ENCODE results near the gene CIDEC. TPM values are rescaled to one million over a fixed set of nuclear protein-coding genes. Genes with fewer than 3 reads are reported as not detected.

The CIDEC gene
- total and polyA plus RNA-seq, 3 donors from 2014 or later, result 1.1 to 2.9 (median 1.6) TPM

GRCh38 chr3:9864200-9864927, 15.7 kb downstream of the CIDEC start:
- 54 to 61% methylated on average over 13 to 16 of the region's 16 CpGs for WGBS, 2 donors
- H3K4me3 ChIP-seq, result no peak overlapping the region
- no peaks in the 10 kb centered on the region for H3K9me3 ChIP-seq
- intact Hi-C loops (cut with DNase I; ENCODE audit: low total_unique reads), result no loop called here
- H3K27me3 ChIP-seq, result no peaks in the 10 kb centered on the region
- TF ChIP-seq, protein P1, sequence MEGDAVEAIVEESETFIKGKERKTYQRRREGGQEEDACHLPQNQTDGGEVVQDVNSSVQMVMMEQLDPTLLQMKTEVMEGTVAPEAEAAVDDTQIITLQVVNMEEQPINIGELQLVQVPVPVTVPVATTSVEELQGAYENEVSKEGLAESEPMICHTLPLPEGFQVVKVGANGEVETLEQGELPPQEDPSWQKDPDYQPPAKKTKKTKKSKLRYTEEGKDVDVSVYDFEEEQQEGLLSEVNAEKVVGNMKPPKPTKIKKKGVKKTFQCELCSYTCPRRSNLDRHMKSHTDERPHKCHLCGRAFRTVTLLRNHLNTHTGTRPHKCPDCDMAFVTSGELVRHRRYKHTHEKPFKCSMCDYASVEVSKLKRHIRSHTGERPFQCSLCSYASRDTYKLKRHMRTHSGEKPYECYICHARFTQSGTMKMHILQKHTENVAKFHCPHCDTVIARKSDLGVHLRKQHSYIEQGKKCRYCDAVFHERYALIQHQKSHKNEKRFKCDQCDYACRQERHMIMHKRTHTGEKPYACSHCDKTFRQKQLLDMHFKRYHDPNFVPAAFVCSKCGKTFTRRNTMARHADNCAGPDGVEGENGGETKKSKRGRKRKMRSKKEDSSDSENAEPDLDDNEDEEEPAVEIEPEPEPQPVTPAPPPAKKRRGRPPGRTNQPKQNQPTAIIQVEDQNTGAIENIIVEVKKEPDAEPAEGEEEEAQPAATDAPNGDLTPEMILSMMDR (IDR thresholded peaks at IDR 0.05), result no peak
- no peak for TF ChIP-seq POLR2A (IDR thresholded peaks at IDR 0.05)
- no peaks in the 10 kb centered on the region for H3K36me3 ChIP-seq (ENCODE audit: low read depth, missing control alignments)
- H3K4me1 ChIP-seq, result peaks cover 22% of the 10 kb centered on the region
- peak overlapping the region in 1 of 2 donors; percentile 56 for H3K27ac ChIP-seq
- peak; percentile 79 for DNase-seq

DNA sequence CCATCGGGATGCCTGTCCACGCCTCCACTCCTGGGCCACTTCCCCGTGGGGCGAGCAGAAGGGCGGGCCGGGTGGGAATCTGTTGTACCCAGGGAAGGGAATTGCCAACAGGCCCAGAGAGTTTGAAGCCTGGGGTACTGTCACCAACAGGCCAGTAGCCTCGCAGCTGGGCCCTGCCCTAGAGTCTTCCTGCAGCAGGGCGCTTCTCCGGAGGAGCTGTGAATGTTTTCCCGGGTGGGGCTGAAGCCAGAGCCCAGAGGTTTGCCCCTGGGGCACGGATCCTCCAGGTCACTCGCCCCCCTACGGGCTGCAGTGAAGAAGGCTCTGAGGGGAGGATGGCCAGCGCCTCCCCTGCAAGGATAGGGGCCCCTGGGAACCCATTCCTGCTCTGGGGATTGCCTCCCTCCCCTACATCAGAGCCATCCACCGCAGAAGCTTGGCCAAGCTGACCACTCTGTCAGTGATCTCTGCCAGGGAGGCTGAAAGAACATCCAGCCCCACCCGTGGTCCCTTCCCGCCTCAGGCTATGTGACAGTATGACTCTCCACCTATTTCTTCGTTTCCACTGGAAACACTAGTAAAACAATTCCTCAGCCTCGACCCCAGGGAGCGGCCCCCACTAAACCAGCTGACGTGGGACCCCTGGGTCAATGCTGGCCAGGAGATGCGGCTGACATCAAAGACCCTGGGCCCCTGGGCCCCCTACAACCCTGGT, 16.8 kb downstream of the CIDEC start:
- 56 to 64% methylated on average over 8 to 19 of the region's 22 CpGs for WGBS, 2 donors
- intact Hi-C loops (cut with DNase I; ENCODE audit: low total_unique reads), result no loop called here
- Histone ChIP-seq H3K4me1 (peaks cover 22% of the 10 kb centered on the region), H3K27ac (no peak overlapping the region), H3K36me3 (ENCODE audit: low read depth, missing control alignments) (no peaks in the 10 kb centered on the region), H3K27me3 (no peaks in the 10 kb centered on the region), H3K4me3 (peak overlapping the region; percentile 19 to 39), H3K9me3 (no peaks in the 10 kb centered on the region)
- TF ChIP-seq, protein P1 (IDR thresholded peaks at IDR 0.05), result no peak
- no peak for TF ChIP-seq POLR2A (IDR thresholded peaks at IDR 0.05)
- DNase-seq, result no peak

GRCh38 chr3:9862391-9863057, 17.5 kb downstream of the CIDEC start:
- intact Hi-C loops (cut with DNase I; ENCODE audit: low total_unique reads), result no loop called here
- 33 to 48% methylated on average over 8 to 38 of the region's 45 CpGs for WGBS, 2 donors
- no peaks in the 10 kb centered on the region for H3K36me3 ChIP-seq (ENCODE audit: low read depth, missing control alignments)
- TF ChIP-seq, protein P1 (IDR thresholded peaks at IDR 0.05), result peak in 1 of 3 experiments; percentile 23
- no peak for TF ChIP-seq POLR2A (IDR thresholded peaks at IDR 0.05)
- no peaks in the 10 kb centered on the region for H3K9me3 ChIP-seq
- H3K27me3 ChIP-seq, result no peaks in the 10 kb centered on the region
- H3K27ac ChIP-seq, result no peak overlapping the region
- peaks cover 22% of the 10 kb centered on the region for H3K4me1 ChIP-seq
- peak overlapping the region; percentile 19 to 39 for H3K4me3 ChIP-seq
- DNase-seq, result peak; percentile 49

DNA sequence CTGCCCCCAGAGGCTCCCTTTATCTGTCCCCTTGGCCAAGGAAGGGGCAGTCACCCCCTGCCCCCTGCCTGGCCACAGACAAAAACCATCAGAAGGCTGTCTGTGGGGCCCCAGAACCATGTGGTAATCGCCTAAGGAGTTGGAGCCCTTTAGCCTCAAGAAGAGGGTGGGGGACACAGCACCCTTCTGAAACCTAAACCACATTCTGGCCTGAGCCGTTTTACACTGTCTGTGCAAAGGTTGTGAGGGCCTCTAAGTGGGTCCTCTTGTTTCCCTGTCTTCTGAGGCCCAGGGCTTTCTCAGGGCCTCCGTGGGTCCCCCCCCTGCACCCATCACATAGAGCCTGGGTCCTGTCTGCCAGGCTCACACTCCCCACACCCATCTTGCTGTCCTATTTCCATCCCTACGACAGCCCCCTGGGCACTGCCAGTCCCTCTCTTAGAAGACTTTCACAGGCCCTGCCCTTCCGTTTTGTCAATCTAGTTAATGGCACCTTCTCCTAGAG, 18.4 kb downstream of the CIDEC start:
- H3K4me1 ChIP-seq, result peaks cover 22% of the 10 kb centered on the region

More for the DNA sequence above, 18.4 kb downstream of the CIDEC start:
- no peak for TF ChIP-seq POLR2A (IDR thresholded peaks at IDR 0.05)
- TF ChIP-seq, protein P1 (IDR thresholded peaks at IDR 0.05), result no peak
- H3K4me3 ChIP-seq, result no peak overlapping the region
- no peaks in the 10 kb centered on the region for H3K27me3 ChIP-seq
- no peaks in the 10 kb centered on the region for H3K9me3 ChIP-seq
- WGBS, 2 donors, result 87 to 91% methylated on average over 5 of the region's 5 CpGs
- intact Hi-C loops (cut with DNase I; ENCODE audit: low total_unique reads), result no loop called here
- DNase-seq, result no peak
- H3K36me3 ChIP-seq (ENCODE audit: low read depth, missing control alignments), result no peaks in the 10 kb centered on the region
- H3K27ac ChIP-seq, result no peak overlapping the region

All from testis (tissue), 3 donors.